ENCODE measurements around the gene NFKBIZ.

NFKBIZ gene

GRCh38 chr3:101865751-101866509 lies 16.6 kb downstream of the NFKBIZ start:
- no peak overlapping the region for H3K4me3 ChIP-seq (ENCODE audit: low read depth, low read length)
- H3K36me3 ChIP-seq (replicated peaks): peaks cover 10% of the 10 kb centered on the region
- no peak overlapping the region for H3K27ac ChIP-seq
- no peaks in the 10 kb centered on the region for H3K27me3 ChIP-seq (replicated peaks)
- in situ Hi-C loops (cut with HindIII; ENCODE audit: low pct_ligation_motif_present, low sequenced_read_pairs): loop anchor here (25.0 kb wide), 1 partner anchor 221 kb away; no protein-coding TSS in a partner anchor
- no peak for TF ChIP-seq CTCF (IDR thresholded peaks at IDR 0.05; ENCODE audit: low read depth, low read length, missing control alignments)
- DNase-seq: no peak

- in situ Hi-C loops (cut with HindIII; ENCODE audit: low pct_ligation_motif_present, low sequenced_read_pairs): loop anchor here (25.0 kb wide), 1 partner anchor 220 kb away; no protein-coding TSS in a partner anchor
- Histone ChIP-seq H3K36me3 (replicated peaks) (no peaks in the 10 kb centered on the region), H3K27ac (peak overlapping the region; percentile 10), H3K27me3 (replicated peaks) (no peaks in the 10 kb centered on the region), H3K4me3 (ENCODE audit: low read depth, low read length) (no peak overlapping the region)
- no peak for DNase-seq
- no peak for TF ChIP-seq CTCF (IDR thresholded peaks at IDR 0.05; ENCODE audit: low read depth, low read length, missing control alignments)
Measured at GRCh38 chr3:101867511-101867910, 18.2 kb downstream of the NFKBIZ start.

GRCh38 chr3:101867996-101868395 lies 18.7 kb downstream of the NFKBIZ start:
- in situ Hi-C loops (cut with HindIII; ENCODE audit: low pct_ligation_motif_present, low sequenced_read_pairs): loop anchor here (25.0 kb wide), 1 partner anchor 219 kb away; no protein-coding TSS in a partner anchor
- Histone ChIP-seq H3K27ac (no peak overlapping the region), H3K36me3 (replicated peaks) (no peaks in the 10 kb centered on the region), H3K4me3 (ENCODE audit: low read depth, low read length) (no peak overlapping the region), H3K27me3 (replicated peaks) (no peaks in the 10 kb centered on the region)
- TF ChIP-seq CTCF (IDR thresholded peaks at IDR 0.05; ENCODE audit: low read depth, low read length, missing control alignments): no peak
- DNase-seq: no peak

- in situ Hi-C loops (cut with HindIII; ENCODE audit: low pct_ligation_motif_present, low sequenced_read_pairs): loop anchor here (25.0 kb wide), 1 partner anchor 219 kb away; no protein-coding TSS in a partner anchor
- no peaks in the 10 kb centered on the region for H3K36me3 ChIP-seq (replicated peaks)
- peak; percentile 49 for DNase-seq
- H3K27me3 ChIP-seq (replicated peaks): no peaks in the 10 kb centered on the region
- TF ChIP-seq CTCF (IDR thresholded peaks at IDR 0.05; ENCODE audit: low read depth, low read length, missing control alignments): no peak
- no peak overlapping the region for H3K27ac ChIP-seq
- H3K4me3 ChIP-seq (ENCODE audit: low read depth, low read length): no peak overlapping the region
Measured at GRCh38 chr3:101868534-101869464, 19.5 kb downstream of the NFKBIZ start.

- Histone ChIP-seq H3K36me3 (replicated peaks) (no peaks in the 10 kb centered on the region), H3K27me3 (replicated peaks) (no peaks in the 10 kb centered on the region), H3K27ac (no peak overlapping the region), H3K4me3 (ENCODE audit: low read depth, low read length) (no peak overlapping the region)
- TF ChIP-seq CTCF (IDR thresholded peaks at IDR 0.05; ENCODE audit: low read depth, low read length, missing control alignments): no peak
- DNase-seq: no peak
- in situ Hi-C loops (cut with HindIII; ENCODE audit: low pct_ligation_motif_present, low sequenced_read_pairs): loop anchor here (25.0 kb wide), 1 partner anchor 217 kb away; no protein-coding TSS in a partner anchor
Measured at GRCh38 chr3:101870138-101870537, 20.8 kb downstream of the NFKBIZ start.

Measured in brain microvascular endothelial cell (primary cell).